B cell (primary cell): ENCODE measurements around the gene ISG15. TPM values are rescaled to one million over a fixed set of nuclear protein-coding genes. Genes with fewer than 3 reads are reported as not detected.

Source experiments
- ATAC-seq: fragments of 200-7000 bp; cut with Tn5 transposase; one replicate; pipeline ENCODE4 v1.10.0; 2021; ENCODE audit warnings: low read depth, mild to moderate bottlenecking, moderate number of reproducible peaks, moderate library complexity
- CTCF ChIA-PET: fragments of 350-600 bp; sonication (Branson Sonifier 250); formaldehyde crosslinking; loops from one replicate; lab custom pipeline; 2021; ENCODE audit warnings: antibody characterized with exemption, inconsistent platforms; lab: Charles Lee
- POLR2A ChIA-PET: fragments of 350-600 bp; sonication (Branson Sonifier 250); formaldehyde crosslinking; loops from one replicate; lab custom pipeline; 2021; ENCODE audit warnings: antibody characterized with exemption; lab: Charles Lee
- DNase-seq: peaks from one replicate; pipeline ENCODE4 v3.0.0; 2013
- H2AFZ ChIP-seq: 2 replicates; pipeline ENCODE4 v1.6.1; 2012; ENCODE audit warnings: mild to moderate bottlenecking, low read depth, low read length; ENCODE audit not compliant: insufficient read depth, poor library complexity, severe bottlenecking
- H3K27ac ChIP-seq, 2 donors: 1 replicate in 1 of 2; 2 replicates in 1 of 2; pipeline ENCODE4 v1.5.1; 2012 to 2013; ENCODE audit warnings: low read length in 2 of 2, mild to moderate bottlenecking in 2 of 2, moderate library complexity in 1 of 2
- H3K27me3 ChIP-seq, 4 experiments: fragments of 200-600 bp in 1 of 4; sonication (generic) in 1 of 4; replicated peaks in 1 of 4; 1 replicate in 2 of 4; 2 replicates in 2 of 4; pipeline versions ENCODE4 v1.6.1 to v1.7.0; 2013 to 2016; ENCODE audit warnings: low read length in 3 of 4, mild to moderate bottlenecking in 2 of 4, mixed read lengths in 1 of 4, moderate library complexity in 1 of 4; ENCODE audit not compliant: insufficient read depth in 4 of 4, control insufficient read depth in 3 of 4; ENCODE audit errors: control extremely low read depth in 1 of 4
- H3K36me3 ChIP-seq, 2 experiments: replicated peaks in 1 of 2; 1 replicate in 1 of 2; 2 replicates in 1 of 2; pipeline versions ENCODE4 v1.6.1 to v1.7.1; 2013; ENCODE audit warnings: low read length in 1 of 2; ENCODE audit not compliant: insufficient read depth in 2 of 2, control insufficient read depth in 1 of 2; ENCODE audit errors: control extremely low read depth in 1 of 2, extremely low read depth in 1 of 2
- H3K4me1 ChIP-seq, 2 donors: fragments of 200-600 bp in 1 of 2; sonication (generic) in 1 of 2; 1 replicate in 1 of 2; 2 replicates in 1 of 2; pipeline versions ENCODE4 v1.5.1 to v1.6.1; 2013 to 2017; ENCODE audit warnings: low read length in 2 of 2; ENCODE audit not compliant: control insufficient read depth in 2 of 2, insufficient read depth in 2 of 2
- H3K4me2 ChIP-seq: replicated peaks from 2 replicates; pipeline ENCODE3; 2012; ENCODE audit warnings: mild to moderate bottlenecking, low read depth, low read length; ENCODE audit not compliant: poor library complexity, severe bottlenecking
- H3K4me3 ChIP-seq, 5 experiments: fragments of 200-600 bp in 1 of 5; sonication (generic) in 1 of 5; 1 replicate in 3 of 5; 2 replicates in 2 of 5; pipeline versions ENCODE4 v1.5.1 to v1.7.0; 2011 to 2016; ENCODE audit warnings: low read length in 4 of 5, mild to moderate bottlenecking in 4 of 5, low read depth in 2 of 5, control low read depth in 1 of 5, moderate library complexity in 1 of 5; ENCODE audit not compliant: insufficient read depth in 1 of 5; ENCODE audit errors: control extremely low read depth in 1 of 5, extremely low read depth in 1 of 5
- H3K79me2 ChIP-seq: fragments of 200-600 bp; sonication (generic); one replicate; pipeline ENCODE4 v1.6.0; 2016; ENCODE audit warnings: low read length; ENCODE audit not compliant: control insufficient read depth, insufficient read depth
- H3K9ac ChIP-seq: fragments of 200-600 bp; sonication (generic); 2 replicates; pipeline ENCODE4 v1.6.1; 2017; ENCODE audit warnings: mild to moderate bottlenecking, low read length, moderate library complexity
- H3K9me3 ChIP-seq, 3 donors: one replicate each; pipeline versions ENCODE4 v1.6.1 to v1.7.1; 2013; ENCODE audit warnings: low read length in 2 of 3; ENCODE audit not compliant: control insufficient read depth in 2 of 3, insufficient read depth in 1 of 3; ENCODE audit errors: control extremely low read depth in 1 of 3
- H4K20me1 ChIP-seq: 2 replicates; pipeline ENCODE4 v1.6.0; 2012; ENCODE audit warnings: mild to moderate bottlenecking, low read length; ENCODE audit not compliant: insufficient read depth, control insufficient read depth, poor library complexity, severe bottlenecking
- H3K27ac Mint-ChIP-seq: one replicate; pipeline ENCODE4 v1.8.0; 2021; ENCODE audit warnings: mixed read lengths
- H3K27me3 Mint-ChIP-seq: one replicate; pipeline ENCODE4 v1.8.0; 2021; ENCODE audit warnings: mixed read lengths
- H3K4me1 Mint-ChIP-seq: one replicate; pipeline ENCODE4 v1.8.0; 2021; ENCODE audit warnings: mixed read lengths
- H3K4me3 Mint-ChIP-seq: one replicate; pipeline ENCODE4 v1.8.0; 2021; ENCODE audit warnings: mixed read lengths
- H3K9me3 Mint-ChIP-seq: one replicate; pipeline ENCODE4 v1.8.0; 2022; ENCODE audit warnings: mixed read lengths; ENCODE audit not compliant: insufficient read depth
- EZH2 ChIP-seq: IDR thresholded peaks from 2 replicates; pipeline ENCODE4 v1.6.1; 2012; ENCODE audit warnings: borderline replicate concordance, low read depth, mild to moderate bottlenecking, moderate library complexity, low read length; ENCODE audit not compliant: insufficient read depth, poor library complexity, severe bottlenecking
- WGBS: methylation state at CpG from one replicate; pipeline ENCODE4 v1.1.5; 2013; ENCODE audit warnings: missing lambda C conversion rate; ENCODE audit not compliant: insufficient coverage; 5-methylcytosine and 5-hydroxymethylcytosine counted together
- intact Hi-C: fragments of 100-400 bp; cut with micrococcal nuclease; formaldehyde crosslinking; loops from one replicate; pipeline ENCODE4 v1.10.0; 2022
- polyA plus RNA-seq: library from polyadenylated mRNA; depleted of rRNA; stranded (reverse); fragments of >200 nt; gene quantifications from 2 replicates; pipeline ENCODE4 v1.2.3, GENCODE V29; 2012
- total RNA-seq, 2 donors: library from RNA; stranded (reverse); fragments of 120-200 nt in 1 of 2; gene quantifications; 1 replicate in 1 of 2; 2 replicates in 1 of 2; pipeline versions ENCODE4 v1.2.3 to v1.2.4, GENCODE V29; 2013 to 2022
- TF ChIP-seq, protein P1 (sequence below): fragments of 200-600 bp; IDR thresholded peaks from one replicate; pipeline ENCODE4 v1.8.0; 2022; ENCODE audit warnings: antibody characterized with exemption, mild to moderate bottlenecking

The ISG15 gene
- total and polyA plus RNA-seq, 2 donors (not counting 1 experiment from before 2014, with no cell fraction given), result 28.3 to 91.4 TPM

DNA sequence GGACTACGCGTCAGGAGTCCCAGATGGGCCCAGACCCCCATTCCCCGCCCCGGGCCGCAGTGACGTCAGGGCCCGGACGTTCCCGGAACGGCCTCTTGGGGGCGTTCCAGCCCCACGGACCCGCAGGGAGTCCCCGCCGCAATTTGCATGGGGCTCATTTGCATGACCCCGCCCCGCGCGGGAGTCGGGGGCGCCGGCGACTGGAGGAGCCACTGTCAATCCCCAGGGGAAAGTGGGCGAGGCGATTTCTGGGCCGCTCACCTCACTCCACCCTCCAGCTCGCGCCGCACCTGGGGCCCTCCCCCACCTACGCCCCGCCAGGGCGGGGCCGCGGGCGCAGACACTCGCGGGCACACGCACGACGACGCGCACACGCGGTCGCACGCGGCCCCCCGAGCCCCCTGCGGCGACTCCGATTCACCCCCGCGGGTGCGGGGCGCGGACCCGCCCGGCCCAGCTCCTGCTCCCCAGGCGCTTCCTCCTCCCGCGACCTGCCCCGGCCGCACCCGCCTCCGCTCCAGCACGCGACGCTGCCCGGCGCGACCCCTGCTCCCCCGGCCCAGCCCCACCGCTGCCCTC, 19.8 kb downstream of the ISG15 start:
- Histone ChIP-seq H3K27ac (no peak overlapping the region), H3K27me3 (peaks cover 0 to 32% (median 5%) of the 10 kb centered on the region in 4 experiments), H3K4me2 (peak overlapping the region; percentile 88), H3K4me3 (peak overlapping the region in 4 of 5 experiments; percentile 20 to 50 (median 38)), H2AFZ (peak overlapping the region; percentile 43), H3K36me3 (peaks cover 0 to 2% of the 10 kb centered on the region in 2 experiments), H3K9ac (peak overlapping the region; percentile 46), H4K20me1 (no peaks in the 10 kb centered on the region), H3K9me3 (no peaks in the 10 kb centered on the region), H3K4me1 (peaks cover 29 to 30% of the 10 kb centered on the region in 2 donors), H3K79me2 (no peaks in the 10 kb centered on the region)
- peak; percentile 93 for ATAC-seq
- peak; percentile 98 for DNase-seq
- WGBS, result 1% methylated on average over 73 of the region's 73 CpGs
- Mint-ChIP-seq H3K4me3 (peak overlapping the region; percentile 78), H3K27ac (peak overlapping the region; percentile 56), H3K9me3 (no peaks in the 10 kb centered on the region), H3K27me3 (peaks cover 11% of the 10 kb centered on the region), H3K4me1 (peaks cover 24% of the 10 kb centered on the region)
- intact Hi-C loops, result loop anchor here (1.0 to 10.0 kb wide), 9 partner anchors 14 to 339 kb away; partner anchors contain the start of genes ACAP3, B3GALT6, C1orf159 and PUSL1
- ChIA-PET CTCF (interaction anchor here (0.8 to 5.0 kb wide), 23 partner anchors 11 to 339 kb away, joined by 3 to 28 read pairs (median 6); partner anchors contain the start of gene ISG15), POLR2A (interaction anchor here (0.6 to 2.3 kb wide), 4 partner anchors 20 to 83 kb away, joined by 3 to 27 read pairs (median 4); partner anchors contain the start of gene ISG15)
- TF ChIP-seq EZH2, result no peak
- TF ChIP-seq, protein P1, sequence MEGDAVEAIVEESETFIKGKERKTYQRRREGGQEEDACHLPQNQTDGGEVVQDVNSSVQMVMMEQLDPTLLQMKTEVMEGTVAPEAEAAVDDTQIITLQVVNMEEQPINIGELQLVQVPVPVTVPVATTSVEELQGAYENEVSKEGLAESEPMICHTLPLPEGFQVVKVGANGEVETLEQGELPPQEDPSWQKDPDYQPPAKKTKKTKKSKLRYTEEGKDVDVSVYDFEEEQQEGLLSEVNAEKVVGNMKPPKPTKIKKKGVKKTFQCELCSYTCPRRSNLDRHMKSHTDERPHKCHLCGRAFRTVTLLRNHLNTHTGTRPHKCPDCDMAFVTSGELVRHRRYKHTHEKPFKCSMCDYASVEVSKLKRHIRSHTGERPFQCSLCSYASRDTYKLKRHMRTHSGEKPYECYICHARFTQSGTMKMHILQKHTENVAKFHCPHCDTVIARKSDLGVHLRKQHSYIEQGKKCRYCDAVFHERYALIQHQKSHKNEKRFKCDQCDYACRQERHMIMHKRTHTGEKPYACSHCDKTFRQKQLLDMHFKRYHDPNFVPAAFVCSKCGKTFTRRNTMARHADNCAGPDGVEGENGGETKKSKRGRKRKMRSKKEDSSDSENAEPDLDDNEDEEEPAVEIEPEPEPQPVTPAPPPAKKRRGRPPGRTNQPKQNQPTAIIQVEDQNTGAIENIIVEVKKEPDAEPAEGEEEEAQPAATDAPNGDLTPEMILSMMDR, result peak; percentile 89
